Smooth muscle cell (in vitro differentiated cells): Measurements from ENCODE around the gene SRRM5. TPM values are rescaled to one million over a fixed set of nuclear protein-coding genes. Genes with fewer than 3 reads are reported as not detected.

ENCODE experiments used
- DNase-seq: peaks from one replicate; lab custom pipeline; 2025; ENCODE audit not compliant: unreplicated experiment; lab: John Stamatoyannopoulos, UW
- H2AFZ ChIP-seq: fragments of 200-600 bp; sonication (generic); 2 replicates; pipeline ENCODE4 v1.6.0; 2016; ENCODE audit warnings: antibody characterized with exemption, low read depth, mild to moderate bottlenecking
- H3F3A ChIP-seq: fragments of 200-600 bp; sonication (generic); 2 replicates; pipeline ENCODE4 v1.6.0; 2017; ENCODE audit warnings: antibody characterized with exemption, low read depth
- H3K27ac ChIP-seq: fragments of 200-600 bp; sonication (generic); 2 replicates; pipeline ENCODE4 v1.5.1; 2016; ENCODE audit warnings: low read depth, mild to moderate bottlenecking
- H3K27me3 ChIP-seq: fragments of 200-600 bp; sonication (generic); 2 replicates; pipeline ENCODE4 v1.6.1; 2016; ENCODE audit warnings: low read depth, mild to moderate bottlenecking
- H3K36me3 ChIP-seq: fragments of 200-600 bp; sonication (generic); 2 replicates; pipeline ENCODE4 v1.5.1; 2016; ENCODE audit warnings: low read depth
- H3K4me1 ChIP-seq: fragments of 200-600 bp; sonication (generic); 2 replicates; pipeline ENCODE4 v1.5.1; 2016; ENCODE audit warnings: low read depth
- H3K4me2 ChIP-seq: fragments of 200-600 bp; sonication (generic); 2 replicates; pipeline ENCODE4 v1.6.0; 2016; ENCODE audit warnings: mild to moderate bottlenecking
- H3K4me3 ChIP-seq: fragments of 200-600 bp; sonication (generic); 2 replicates; pipeline ENCODE4 v1.5.1; 2016; ENCODE audit warnings: mild to moderate bottlenecking
- H3K79me2 ChIP-seq: fragments of 200-600 bp; sonication (generic); 2 replicates; pipeline ENCODE4 v1.6.0; 2016; ENCODE audit warnings: low read depth, mild to moderate bottlenecking
- H3K9ac ChIP-seq: fragments of 200-600 bp; sonication (generic); 2 replicates; pipeline ENCODE4 v1.6.0; 2016; ENCODE audit warnings: low read depth
- H3K9me3 ChIP-seq: fragments of 200-600 bp; sonication (generic); replicated peaks from 2 replicates; pipeline ENCODE4 v1.5.1; 2016; ENCODE audit warnings: low read depth
- H4K20me1 ChIP-seq: fragments of 200-600 bp; sonication (generic); 2 replicates; pipeline ENCODE4 v1.6.0; 2016; ENCODE audit warnings: low read depth
- WGBS: methylation state at CpG from one replicate; pipeline ENCODE4 v1.1.7; 2016; ENCODE audit warnings: low lambda C conversion rate; 5-methylcytosine and 5-hydroxymethylcytosine counted together
- polyA plus RNA-seq: library from polyadenylated mRNA; unstranded; fragments of >200 nt; fragmentation: Nextera tagmentation; extraction: Ambion mirVana; gene quantifications from 2 replicates; pipeline ENCODE4 v1.2.1, GENCODE V29; 2016
- total RNA-seq: library from RNA; depleted of rRNA; stranded (reverse); fragments of >200 nt; gene quantifications from 2 replicates; pipeline ENCODE4 v1.2.3, GENCODE V29; 2014
- TF ChIP-seq, protein P1 (sequence below): fragments of 200-600 bp; sonication (generic); IDR thresholded peaks from 2 replicates; pipeline ENCODE4 v1.5.1; 2017; ENCODE audit warnings: borderline replicate concordance, mild to moderate bottlenecking, antibody characterized with exemption; ENCODE audit not compliant: insufficient read depth, poor library complexity, severe bottlenecking

SRRM5 gene
- total and polyA plus RNA-seq, 2 experiments from 2014 or later: 0.27 TPM; not detected in 1

DNA sequence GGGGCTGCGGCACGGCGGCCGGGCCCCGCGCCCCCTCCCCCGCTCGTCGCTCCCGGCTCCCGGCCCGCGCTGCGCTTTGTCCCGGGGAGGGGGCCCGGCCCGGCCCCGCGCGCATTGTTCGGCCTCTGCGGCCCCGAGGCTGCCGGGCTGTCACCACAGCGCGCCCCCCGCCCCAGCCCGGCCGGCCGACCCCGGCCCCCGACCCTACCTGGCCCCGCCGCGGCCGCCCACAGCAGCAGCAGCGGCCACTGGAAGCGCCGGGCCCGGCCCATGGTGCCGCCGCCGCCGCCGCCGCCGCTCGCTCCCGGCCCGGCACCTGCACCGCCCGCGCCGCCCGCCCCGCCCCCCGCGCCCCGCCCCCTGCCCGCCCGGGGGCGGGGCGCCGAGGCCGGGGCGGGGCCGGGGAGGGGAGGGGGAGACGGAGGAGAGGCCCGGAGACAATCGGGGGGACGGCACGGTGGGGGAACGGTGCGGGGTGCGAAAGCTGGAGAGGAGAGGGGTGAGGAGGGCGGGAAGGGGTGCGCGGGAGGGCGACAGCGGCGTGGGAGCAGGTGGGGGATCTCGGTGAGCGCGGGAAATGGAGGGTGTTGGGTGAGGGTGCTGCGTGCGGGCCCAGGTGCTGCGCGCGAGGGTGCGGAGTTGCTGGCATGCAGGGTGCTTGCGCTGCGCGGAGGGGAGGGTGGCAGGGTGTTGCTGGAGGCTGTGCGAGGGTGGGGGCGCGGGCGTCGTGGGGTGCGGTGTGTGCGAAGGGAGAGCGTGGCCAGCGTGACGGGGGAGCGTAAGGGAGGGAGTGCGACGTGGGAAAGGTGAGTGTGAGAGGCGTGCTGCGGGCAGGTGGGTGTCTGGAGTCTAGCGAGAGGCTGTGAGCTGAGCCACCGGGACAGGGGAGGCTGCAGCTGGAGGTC, 27.9 kb downstream of the SRRM5 start, which contains the start of gene CADM4:
TSS of gene CADM4 (minus strand) at position 332 of the 905 bp plus-strand sequence. CDS start at position 272, 60 bp downstream.
- no peak within 1 kb of the TSS for H3K27ac ChIP-seq
- H3K79me2 ChIP-seq: no peaks in the 10 kb centered on the region
- no peak within 1 kb of the TSS for H2AFZ ChIP-seq
- H3K9ac ChIP-seq: no peak within 1 kb of the TSS
- H3K4me3 ChIP-seq: peak within 1 kb of the TSS; percentile 50
- H3K9me3 ChIP-seq: no peaks in the 10 kb centered on the region
- 0% methylated on average over 2 of the region's 110 CpGs for WGBS
- no peak for DNase-seq
- H3K4me1 ChIP-seq: peaks cover 7% of the 10 kb centered on the region
- peak within 1 kb of the TSS; percentile 83 for H3K4me2 ChIP-seq
- no peaks in the 10 kb centered on the region for H4K20me1 ChIP-seq
- no peaks in the 10 kb centered on the region for H3F3A ChIP-seq
- TF ChIP-seq, protein P1, sequence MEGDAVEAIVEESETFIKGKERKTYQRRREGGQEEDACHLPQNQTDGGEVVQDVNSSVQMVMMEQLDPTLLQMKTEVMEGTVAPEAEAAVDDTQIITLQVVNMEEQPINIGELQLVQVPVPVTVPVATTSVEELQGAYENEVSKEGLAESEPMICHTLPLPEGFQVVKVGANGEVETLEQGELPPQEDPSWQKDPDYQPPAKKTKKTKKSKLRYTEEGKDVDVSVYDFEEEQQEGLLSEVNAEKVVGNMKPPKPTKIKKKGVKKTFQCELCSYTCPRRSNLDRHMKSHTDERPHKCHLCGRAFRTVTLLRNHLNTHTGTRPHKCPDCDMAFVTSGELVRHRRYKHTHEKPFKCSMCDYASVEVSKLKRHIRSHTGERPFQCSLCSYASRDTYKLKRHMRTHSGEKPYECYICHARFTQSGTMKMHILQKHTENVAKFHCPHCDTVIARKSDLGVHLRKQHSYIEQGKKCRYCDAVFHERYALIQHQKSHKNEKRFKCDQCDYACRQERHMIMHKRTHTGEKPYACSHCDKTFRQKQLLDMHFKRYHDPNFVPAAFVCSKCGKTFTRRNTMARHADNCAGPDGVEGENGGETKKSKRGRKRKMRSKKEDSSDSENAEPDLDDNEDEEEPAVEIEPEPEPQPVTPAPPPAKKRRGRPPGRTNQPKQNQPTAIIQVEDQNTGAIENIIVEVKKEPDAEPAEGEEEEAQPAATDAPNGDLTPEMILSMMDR: no peak
- peaks cover 43% of the 10 kb centered on the region for H3K27me3 ChIP-seq
- H3K36me3 ChIP-seq: no peaks in the 10 kb centered on the region

DNA sequence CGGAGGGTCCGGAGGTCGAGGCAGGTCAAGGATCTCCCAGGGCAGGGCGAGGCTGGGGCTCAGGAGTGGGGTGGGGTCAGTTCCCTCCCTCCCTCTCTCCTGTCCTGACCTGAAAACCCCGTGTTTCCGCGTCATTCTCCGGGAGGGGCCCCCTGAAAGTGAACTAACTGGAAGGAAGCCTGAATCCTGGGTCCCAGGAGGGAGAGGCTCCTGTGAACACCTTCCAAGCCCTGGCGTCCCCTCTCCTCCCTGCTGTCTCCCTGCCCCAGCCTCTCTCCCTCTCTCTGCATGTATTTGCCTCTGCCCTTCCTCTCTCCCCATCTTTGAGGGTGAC, 28.5 kb downstream of the SRRM5 start:
- no peak for DNase-seq
- no peaks in the 10 kb centered on the region for H3K79me2 ChIP-seq
- TF ChIP-seq, protein P1: no peak
- H3K36me3 ChIP-seq: no peaks in the 10 kb centered on the region
- H3K4me3 ChIP-seq: peak overlapping the region; percentile 50
- no peak overlapping the region for H3K27ac ChIP-seq
- no peaks in the 10 kb centered on the region for H4K20me1 ChIP-seq
- H3K27me3 ChIP-seq: peaks cover 43% of the 10 kb centered on the region
- no peaks in the 10 kb centered on the region for H3F3A ChIP-seq
- no peak overlapping the region for H3K9ac ChIP-seq
- 18% methylated on average over 6 of the region's 9 CpGs for WGBS
- peaks cover 7% of the 10 kb centered on the region for H3K4me1 ChIP-seq
- H3K4me2 ChIP-seq: peak overlapping the region; percentile 83
- no peaks in the 10 kb centered on the region for H3K9me3 ChIP-seq
- H2AFZ ChIP-seq: no peak overlapping the region

DNA sequence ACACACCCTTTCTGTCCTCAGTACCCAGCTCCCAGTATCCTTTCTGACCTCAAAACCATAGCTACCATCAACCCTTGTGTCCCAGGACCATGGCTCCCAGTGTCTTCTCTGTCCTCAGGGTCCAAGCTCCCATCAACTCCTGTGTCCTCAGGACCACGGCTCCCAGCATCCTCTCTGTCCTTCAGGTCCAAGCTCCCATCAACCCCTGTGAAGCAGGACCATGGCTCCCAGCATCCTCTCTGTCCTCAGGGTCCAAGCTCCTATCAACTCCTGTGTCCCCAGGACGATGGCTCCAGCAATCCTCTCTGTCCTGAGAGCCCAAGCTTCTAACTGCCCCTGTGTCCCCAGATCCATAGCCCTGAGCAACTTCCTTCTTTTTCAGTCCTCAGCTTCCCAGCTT, 29.4 kb downstream of the SRRM5 start:
- Histone ChIP-seq H4K20me1 (no peaks in the 10 kb centered on the region), H3K79me2 (no peaks in the 10 kb centered on the region), H3K4me2 (no peak overlapping the region), H3K27ac (no peak overlapping the region), H2AFZ (no peak overlapping the region), H3K27me3 (peaks cover 43% of the 10 kb centered on the region), H3K36me3 (no peaks in the 10 kb centered on the region), H3K4me1 (peaks cover 1% of the 10 kb centered on the region), H3F3A (no peaks in the 10 kb centered on the region), H3K9ac (no peak overlapping the region), H3K9me3 (no peaks in the 10 kb centered on the region), H3K4me3 (no peak overlapping the region)
- 80% methylated on average over 2 of the region's 2 CpGs for WGBS
- no peak for DNase-seq
- TF ChIP-seq, protein P1: no peak

DNA sequence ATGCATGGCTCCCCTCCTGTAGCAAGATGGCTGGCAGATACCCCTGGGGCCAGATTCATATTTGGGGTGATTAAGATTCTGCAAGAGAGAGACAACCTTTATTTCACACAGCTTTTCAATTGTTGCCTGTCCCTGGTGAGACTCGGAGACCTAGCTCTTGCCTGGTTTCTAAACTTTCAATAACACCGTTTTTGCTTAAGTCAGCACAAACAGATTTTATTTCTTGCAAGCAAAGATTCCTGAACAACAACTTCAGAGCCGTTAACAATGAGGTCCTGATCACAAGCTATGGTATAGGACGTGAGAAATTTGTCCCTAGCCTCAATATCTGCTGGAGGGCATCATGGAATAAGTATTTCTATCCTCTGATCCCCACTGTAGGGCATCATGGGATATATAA, 30.6 kb downstream of the SRRM5 start:
- Histone ChIP-seq H3F3A (no peaks in the 10 kb centered on the region), H4K20me1 (no peaks in the 10 kb centered on the region), H3K79me2 (no peaks in the 10 kb centered on the region), H2AFZ (no peak overlapping the region), H3K27me3 (peaks cover 39% of the 10 kb centered on the region), H3K9me3 (no peaks in the 10 kb centered on the region), H3K4me2 (no peak overlapping the region), H3K36me3 (peaks cover 3% of the 10 kb centered on the region), H3K4me3 (no peak overlapping the region), H3K4me1 (no peaks in the 10 kb centered on the region), H3K27ac (no peak overlapping the region), H3K9ac (no peak overlapping the region)
- WGBS: 79% methylated on average over 4 of the region's 4 CpGs
- TF ChIP-seq, protein P1: no peak
- DNase-seq: no peak
